Measurements from ENCODE around the gene PRR7.
"Not testable (repeated sequence)": the region's sequence is repeated elsewhere in the genome, so short reads cannot be mapped to it uniquely, and the experiment has no call there.

The PRR7 gene

GRCh38 chr5:177446200-177447065 lies at the start of gene PRR7:
TSS of gene PRR7 (plus strand) at chr5:177446814. CDS start at chr5:177455068, 8,254 bp downstream.
- peak in 1 of 2 donors; percentile 46 for DNase-seq (ENCODE audit: low read depth in 1 of 2, low spot score in 1 of 2)

GRCh38 chr5:177397875-177398390 lies 48.7 kb upstream of the PRR7 start:
- no peak for DNase-seq (ENCODE audit: low read depth in 1 of 2, low spot score in 1 of 2)

- no peak for DNase-seq (ENCODE audit: low read depth in 1 of 2, low spot score in 1 of 2)
Observed at GRCh38 chr5:177399997-177400868, 46.4 kb upstream of the PRR7 start, which contains the start of gene PFN3. TSS of gene PFN3 (minus strand) at chr5:177400661. CDS start at chr5:177400576, 85 bp downstream.

GRCh38 chr5:177402271-177403043 lies 44.2 kb upstream of the PRR7 start:
- peak; percentile 36 to 65 for DNase-seq (ENCODE audit: low read depth in 1 of 2, low spot score in 1 of 2)

GRCh38 chr5:177403102-177403791 lies 43.4 kb upstream of the PRR7 start:
- peak in 1 of 2 donors; percentile 25 for DNase-seq (ENCODE audit: low read depth in 1 of 2, low spot score in 1 of 2)

- peak; percentile 69 to 76 for DNase-seq (ENCODE audit: low read depth in 1 of 2, low spot score in 1 of 2)
Observed at GRCh38 chr5:177403792-177404640, 42.6 kb upstream of the PRR7 start.

- no peak for DNase-seq (ENCODE audit: low read depth in 1 of 2, low spot score in 1 of 2)
Observed at GRCh38 chr5:177404641-177405179, 41.9 kb upstream of the PRR7 start.

GRCh38 chr5:177405312-177405711 lies 41.3 kb upstream of the PRR7 start:
- no peak for DNase-seq (ENCODE audit: low read depth in 1 of 2, low spot score in 1 of 2)

- DNase-seq (ENCODE audit: low read depth in 1 of 2, low spot score in 1 of 2): no peak
Observed at GRCh38 chr5:177405805-177406204, 40.8 kb upstream of the PRR7 start.

- DNase-seq (ENCODE audit: low read depth in 1 of 2, low spot score in 1 of 2): no peak
Observed at GRCh38 chr5:177409043-177409801, 37.4 kb upstream of the PRR7 start, which contains the start of gene F12. TSS of gene F12 (minus strand) at chr5:177409564. CDS start at chr5:177409527, 37 bp downstream.

- DNase-seq (ENCODE audit: low read depth in 1 of 2, low spot score in 1 of 2): no peak
Observed at GRCh38 chr5:177410575-177410974, 36.0 kb upstream of the PRR7 start.

GRCh38 chr5:177412603-177413233 lies 33.9 kb upstream of the PRR7 start:
- DNase-seq (ENCODE audit: low read depth in 1 of 2, low spot score in 1 of 2): no peak

- DNase-seq (ENCODE audit: low read depth in 1 of 2, low spot score in 1 of 2): no peak
Observed at GRCh38 chr5:177414481-177414880, 32.1 kb upstream of the PRR7 start.

GRCh38 chr5:177417081-177417480 lies 29.5 kb upstream of the PRR7 start:
- DNase-seq (ENCODE audit: low read depth in 1 of 2, low spot score in 1 of 2): not testable (repeated sequence)

GRCh38 chr5:177419046-177419445 lies 27.6 kb upstream of the PRR7 start:
- DNase-seq (ENCODE audit: low read depth in 1 of 2, low spot score in 1 of 2): no peak

- DNase-seq (ENCODE audit: low read depth in 1 of 2, low spot score in 1 of 2): not testable (repeated sequence)
Observed at GRCh38 chr5:177420472-177420871, 26.1 kb upstream of the PRR7 start.

- DNase-seq (ENCODE audit: low read depth in 1 of 2, low spot score in 1 of 2): no peak
Observed at GRCh38 chr5:177421062-177421798, 25.4 kb upstream of the PRR7 start.
